ENCODE data around the gene ETV3. TPM values are rescaled to one million over a fixed set of nuclear protein-coding genes. Genes with fewer than 3 reads are reported as not detected.

The ETV3 gene
- total RNA-seq, 4 donors from 2014 or later, result 17.7 to 27.3 (median 20.5) TPM

DNA sequence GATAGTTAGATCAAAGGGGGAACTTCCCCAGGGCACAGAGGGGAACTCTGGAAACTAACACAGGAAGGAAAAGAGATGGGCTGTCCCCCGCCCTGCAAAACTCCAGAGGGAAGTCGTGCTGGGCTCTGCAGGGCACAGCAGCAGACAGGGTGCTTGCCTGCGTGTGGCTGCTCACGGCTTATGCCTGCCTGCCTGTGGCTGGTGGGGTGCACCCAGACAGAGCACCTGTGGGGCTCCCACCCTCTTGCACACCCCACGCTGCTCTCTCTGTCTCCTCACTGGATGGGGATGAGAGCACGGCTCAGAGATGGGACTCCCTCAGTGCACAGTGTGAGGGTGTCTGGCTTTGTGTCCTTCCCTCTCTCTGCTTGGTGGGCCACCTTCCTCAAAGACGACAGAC lies 25.1 kb downstream of the ETV3 start:
- Histone ChIP-seq H3K4me3 (no peak overlapping the region), H3K36me3 (no peaks in the 10 kb centered on the region), H3K27ac (no peak overlapping the region), H3K4me1 (no peaks in the 10 kb centered on the region), H3K9me3 (no peaks in the 10 kb centered on the region), H3K27me3 (peaks cover 49% of the 10 kb centered on the region)
- TF ChIP-seq, protein P1, sequence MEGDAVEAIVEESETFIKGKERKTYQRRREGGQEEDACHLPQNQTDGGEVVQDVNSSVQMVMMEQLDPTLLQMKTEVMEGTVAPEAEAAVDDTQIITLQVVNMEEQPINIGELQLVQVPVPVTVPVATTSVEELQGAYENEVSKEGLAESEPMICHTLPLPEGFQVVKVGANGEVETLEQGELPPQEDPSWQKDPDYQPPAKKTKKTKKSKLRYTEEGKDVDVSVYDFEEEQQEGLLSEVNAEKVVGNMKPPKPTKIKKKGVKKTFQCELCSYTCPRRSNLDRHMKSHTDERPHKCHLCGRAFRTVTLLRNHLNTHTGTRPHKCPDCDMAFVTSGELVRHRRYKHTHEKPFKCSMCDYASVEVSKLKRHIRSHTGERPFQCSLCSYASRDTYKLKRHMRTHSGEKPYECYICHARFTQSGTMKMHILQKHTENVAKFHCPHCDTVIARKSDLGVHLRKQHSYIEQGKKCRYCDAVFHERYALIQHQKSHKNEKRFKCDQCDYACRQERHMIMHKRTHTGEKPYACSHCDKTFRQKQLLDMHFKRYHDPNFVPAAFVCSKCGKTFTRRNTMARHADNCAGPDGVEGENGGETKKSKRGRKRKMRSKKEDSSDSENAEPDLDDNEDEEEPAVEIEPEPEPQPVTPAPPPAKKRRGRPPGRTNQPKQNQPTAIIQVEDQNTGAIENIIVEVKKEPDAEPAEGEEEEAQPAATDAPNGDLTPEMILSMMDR (IDR thresholded peaks at IDR 0.05), result no peak
- TF ChIP-seq POLR2AphosphoS5 (IDR thresholded peaks at IDR 0.05), result no peak
- no peak for TF ChIP-seq EP300 (IDR thresholded peaks at IDR 0.05)
- no peak for TF ChIP-seq POLR2A (IDR thresholded peaks at IDR 0.05)
- peak; percentile 27 for ATAC-seq
- WGBS, 2 donors (ENCODE audit: low coverage in 1 of 2), result 67% methylated on average over 2 of the region's 7 CpGs; no CpG with 5 or more reads in 1 of the 2 donors

DNA sequence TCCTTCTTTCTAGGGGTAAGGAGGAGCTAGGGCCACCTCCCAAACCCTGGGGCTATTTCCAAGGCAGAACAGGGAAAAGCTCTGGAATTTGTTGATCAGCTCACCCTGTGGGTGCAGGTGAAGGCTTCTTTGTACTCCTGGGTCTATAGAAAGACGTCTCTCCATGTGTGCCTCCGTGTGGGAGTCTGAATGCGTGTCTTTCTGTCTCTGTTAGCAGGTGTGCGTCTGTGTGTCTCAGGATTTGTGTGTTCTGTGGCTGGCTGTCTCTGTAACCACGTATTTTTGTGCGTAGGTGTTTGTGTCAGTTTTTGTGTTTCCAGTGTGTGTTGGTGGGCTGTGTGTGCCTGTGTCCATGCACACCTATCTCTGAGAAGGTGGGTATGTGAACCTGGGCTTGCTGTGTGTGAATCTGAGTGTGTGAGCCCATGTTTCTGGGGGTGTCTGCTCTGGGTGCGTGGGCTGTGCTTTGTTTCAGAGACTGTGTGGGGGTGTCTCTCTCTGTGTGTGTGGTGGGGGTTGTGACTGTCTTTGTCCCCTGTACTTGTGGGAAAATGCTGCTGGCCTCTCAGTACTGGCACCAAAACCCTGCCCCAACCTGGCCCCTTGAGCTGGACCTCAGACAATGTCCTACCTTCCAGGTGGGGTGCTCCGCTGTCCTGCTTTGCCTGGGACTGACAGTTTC lies 25.9 kb downstream of the ETV3 start:
- no peak for ATAC-seq
- no peak overlapping the region for H3K4me3 ChIP-seq
- no peaks in the 10 kb centered on the region for H3K9me3 ChIP-seq
- H3K27me3 ChIP-seq, result peaks cover 57% of the 10 kb centered on the region
- no peaks in the 10 kb centered on the region for H3K36me3 ChIP-seq
- no peak overlapping the region for H3K27ac ChIP-seq
- TF ChIP-seq EP300 (IDR thresholded peaks at IDR 0.05) (no peak), POLR2A (IDR thresholded peaks at IDR 0.05) (no peak), POLR2AphosphoS5 (IDR thresholded peaks at IDR 0.05) (no peak)
- TF ChIP-seq, protein P1 (IDR thresholded peaks at IDR 0.05), result no peak
- no peaks in the 10 kb centered on the region for H3K4me1 ChIP-seq
- WGBS, 2 donors (ENCODE audit: low coverage in 1 of 2), result 47 to 66% methylated on average over 4 to 5 of the region's 8 CpGs

DNA sequence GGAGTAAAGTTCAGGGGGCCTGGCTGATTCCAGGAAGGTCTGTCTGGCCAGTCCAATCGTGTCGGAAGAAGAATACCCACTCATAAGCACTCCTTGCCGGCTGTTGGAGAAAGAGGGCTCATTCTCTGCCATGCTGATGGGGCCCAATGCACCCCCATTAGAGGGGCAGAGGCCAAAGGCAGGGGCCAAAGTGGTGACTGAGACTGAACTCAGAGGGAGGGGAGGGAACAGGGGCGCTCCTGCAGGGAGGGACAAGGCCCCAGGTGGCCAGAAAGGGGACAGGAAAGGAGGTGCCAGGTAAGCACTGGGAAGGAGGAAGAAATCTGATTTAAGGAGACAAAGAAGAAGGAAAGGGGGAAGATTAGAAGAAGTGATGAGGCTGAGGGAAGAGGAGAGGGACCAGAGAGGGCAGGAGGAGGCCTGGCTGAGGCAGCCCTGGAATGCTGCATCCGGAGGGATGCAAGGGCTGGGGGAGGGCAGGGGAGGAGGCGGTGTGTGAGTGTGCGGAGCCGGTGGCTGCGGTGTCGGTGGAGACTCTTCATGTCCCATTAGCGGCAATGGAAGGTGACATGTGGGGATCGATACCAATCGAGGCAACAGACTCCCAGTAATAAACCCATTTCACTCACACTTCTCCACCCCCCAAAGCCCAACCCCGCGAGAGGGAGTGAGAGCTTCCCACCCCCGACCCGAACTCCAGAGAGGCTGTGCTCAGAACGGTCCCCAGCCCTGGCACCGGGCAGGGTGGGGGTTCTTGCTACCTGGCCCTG lies 26.6 kb downstream of the ETV3 start:
- no peak for ATAC-seq
- H3K27ac ChIP-seq, result no peak overlapping the region
- no peaks in the 10 kb centered on the region for H3K9me3 ChIP-seq
- H3K36me3 ChIP-seq, result no peaks in the 10 kb centered on the region
- no peak overlapping the region for H3K4me3 ChIP-seq
- H3K4me1 ChIP-seq, result no peaks in the 10 kb centered on the region
- TF ChIP-seq, protein P1 (IDR thresholded peaks at IDR 0.05), result no peak
- no peak for TF ChIP-seq POLR2AphosphoS5 (IDR thresholded peaks at IDR 0.05)
- TF ChIP-seq POLR2A (IDR thresholded peaks at IDR 0.05), result no peak
- no peak for TF ChIP-seq EP300 (IDR thresholded peaks at IDR 0.05)
- WGBS, 2 donors (ENCODE audit: low coverage in 1 of 2), result 48 to 52% methylated on average over 8 to 11 of the region's 19 CpGs
- H3K27me3 ChIP-seq, result peaks cover 65% of the 10 kb centered on the region

DNA sequence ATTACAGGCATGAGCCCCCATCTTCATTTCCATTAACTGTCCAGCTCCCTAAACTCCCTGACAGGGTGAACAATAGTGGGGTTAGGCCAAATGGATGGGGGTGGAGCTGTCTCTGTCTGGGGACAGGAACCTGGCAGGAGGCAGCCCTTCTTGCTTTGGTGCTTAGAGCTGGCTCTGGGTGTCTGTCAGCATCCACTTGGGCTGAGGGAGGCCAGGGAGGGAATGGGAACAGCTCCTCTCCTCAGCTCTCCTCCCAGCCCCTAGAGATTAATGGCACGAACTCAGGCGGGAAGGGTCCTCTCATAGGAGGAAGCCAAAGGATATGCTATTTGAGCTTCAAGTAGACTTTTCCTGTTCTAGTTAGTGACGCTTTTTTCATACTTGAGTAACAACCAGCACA lies 27.5 kb downstream of the ETV3 start:
- TF ChIP-seq POLR2AphosphoS5 (IDR thresholded peaks at IDR 0.05), result no peak
- no peak for TF ChIP-seq POLR2A (IDR thresholded peaks at IDR 0.05)
- TF ChIP-seq, protein P1 (IDR thresholded peaks at IDR 0.05), result no peak
- no peak for TF ChIP-seq EP300 (IDR thresholded peaks at IDR 0.05)
- peaks cover 72% of the 10 kb centered on the region for H3K27me3 ChIP-seq
- no peak overlapping the region for H3K4me3 ChIP-seq
- no peak for ATAC-seq
- no peaks in the 10 kb centered on the region for H3K36me3 ChIP-seq
- WGBS, 2 donors (ENCODE audit: low coverage in 1 of 2), result 80% methylated on average over 1 of the region's 3 CpGs; no CpG with 5 or more reads in 1 of the 2 donors
- no peaks in the 10 kb centered on the region for H3K4me1 ChIP-seq
- H3K9me3 ChIP-seq, result no peaks in the 10 kb centered on the region
- H3K27ac ChIP-seq, result no peak overlapping the region

All from gastroesophageal sphincter (tissue), 4 donors.